Right cardiac atrium (tissue), 5 donors: Measurements from ENCODE around the gene LDLRAD4. TPM values are rescaled to one million over a fixed set of nuclear protein-coding genes. Genes with fewer than 3 reads are reported as not detected.
"Not testable (repeated sequence)": the region's sequence is repeated elsewhere in the genome, so short reads cannot be mapped to it uniquely, and the experiment has no call there.

Experiments
- ATAC-seq, 2 donors: fragments of 200-7000 bp; cut with Tn5 transposase; one replicate each; pipeline versions ENCODE4 v1.8.0 to v1.9.1; 2020; ENCODE audit warnings: moderate library complexity in 2 of 2, mild to moderate bottlenecking in 1 of 2
- DNase-seq, 3 donors: peaks; one replicate each; pipeline ENCODE4 v3.0.0-alpha.2; 2020
- H3K27ac ChIP-seq: one replicate; pipeline ENCODE4 v1.5.1; 2013; ENCODE audit warnings: mild to moderate bottlenecking, low read length, control low read depth, moderate library complexity
- H3K27me3 ChIP-seq: one replicate; pipeline ENCODE4 v1.6.1; 2013; ENCODE audit not compliant: control insufficient read depth, insufficient read depth
- H3K4me1 ChIP-seq: one replicate; pipeline ENCODE4 v1.6.1; 2013; ENCODE audit warnings: low read length; ENCODE audit not compliant: control insufficient read depth, insufficient read depth
- H3K4me3 ChIP-seq: one replicate; pipeline ENCODE4 v1.5.1; 2013; ENCODE audit warnings: low read length, control low read depth
- H3K9me3 ChIP-seq: one replicate; pipeline ENCODE4 v1.6.1; 2013; ENCODE audit warnings: low read length; ENCODE audit not compliant: control insufficient read depth
- WGBS: extraction: QIAGEN DNeasy Blood & Tissue Kit; methylation state at CpG from one replicate; pipeline ENCODE4 v1.1.7; 2013; 5-methylcytosine and 5-hydroxymethylcytosine counted together
- intact Hi-C, 4 donors: fragments of 100-400 bp; cut with DNase I; formaldehyde crosslinking; loops; one replicate each; pipeline versions ENCODE4 v1.11.0 to v1.14.0; 2022 to 2023
- polyA plus RNA-seq: library from polyadenylated mRNA; stranded (reverse); fragments of 200-250 nt; gene quantifications from one replicate; pipeline ENCODE4 v1.2.3, GENCODE V29; 2013
- total RNA-seq, 4 donors: library from RNA; stranded (reverse); fragmentation: NEBNext Ultra II Directional; extraction: Animal tissue kit (Norgen Biotek cat#: 25700); gene quantifications; one replicate each; pipeline ENCODE4 v1.2.1, GENCODE V29; 2021
- donor health status: healthy with polysubstance abuse.
- donor health status: DM: no; HTN: yes; CAD: no.
- donor health status: DM: no; HTN: no; CAD: no.
- donor health status: DM: no; HTN: yes; CAD: no; lungs with severe emphysema.
- donor health status: DM: yes; HTN: yes; CAD: no.

Gene LDLRAD4
- total and polyA plus RNA-seq, 5 donors, result 25.7 to 159 (median 68.1) TPM

DNA sequence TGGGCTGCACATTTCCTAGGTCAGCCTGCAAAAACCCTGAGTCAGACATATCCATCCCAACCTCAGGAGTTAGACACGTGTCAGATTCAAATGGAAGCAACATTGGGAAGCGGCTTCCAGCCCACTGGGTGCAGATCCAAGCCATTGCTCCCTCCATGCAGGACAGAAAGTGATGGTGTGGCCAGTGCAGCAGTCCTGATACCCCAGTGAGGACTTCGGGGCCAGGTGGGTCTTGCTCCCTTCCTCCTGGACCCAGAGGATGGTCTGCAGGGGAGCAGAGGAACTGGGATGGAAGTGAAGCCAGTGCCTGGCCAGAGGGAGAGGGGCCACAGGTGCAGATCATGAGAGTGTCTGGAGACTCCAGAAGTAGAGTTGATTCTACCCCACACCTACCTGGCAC is 255.8 kb downstream of the LDLRAD4 start:
- Histone ChIP-seq H3K27me3 (no peaks in the 10 kb centered on the region), H3K27ac (no peak overlapping the region), H3K9me3 (no peaks in the 10 kb centered on the region), H3K4me1 (peaks cover 12% of the 10 kb centered on the region), H3K4me3 (no peak overlapping the region)
- WGBS, result 95% methylated on average over 3 of the region's 3 CpGs
- DNase-seq (no peak), ATAC-seq (no peak)
- intact Hi-C loops, result no loop called here

DNA sequence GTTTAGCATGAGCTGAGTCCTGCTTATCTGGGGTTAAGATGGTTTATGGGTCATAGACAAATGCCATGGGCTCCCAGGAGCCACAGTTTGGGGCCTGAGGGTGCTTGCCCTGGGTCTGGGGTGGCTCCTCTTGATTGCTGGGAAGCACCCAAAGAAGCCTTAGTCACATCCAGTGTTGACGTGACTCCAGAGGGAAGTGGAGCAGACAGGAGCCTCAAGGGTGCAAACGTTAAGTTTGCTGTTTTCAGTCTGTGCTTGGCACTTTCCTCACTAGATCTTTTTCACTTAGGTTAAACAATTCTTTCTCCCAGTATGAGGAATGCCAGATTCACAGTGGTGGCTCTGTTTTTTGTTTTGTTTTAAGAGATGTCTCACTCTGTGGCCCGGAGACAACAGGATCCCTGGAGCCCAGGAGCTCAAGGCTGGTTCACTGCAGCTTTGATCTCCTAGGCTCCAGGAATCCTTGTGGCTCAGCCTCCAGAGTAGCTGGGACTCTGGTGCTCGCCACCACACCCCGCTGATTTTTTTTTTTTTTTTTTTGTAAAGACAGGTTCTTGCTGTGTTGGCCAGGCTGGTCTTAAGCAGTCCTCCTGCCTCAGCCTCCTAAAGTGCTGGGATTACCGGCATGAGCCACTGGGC is 256.5 kb downstream of the LDLRAD4 start:
- H3K27me3 ChIP-seq, result no peaks in the 10 kb centered on the region
- WGBS, result 73% methylated on average over 6 of the region's 6 CpGs
- ATAC-seq (peak in 1 of 2 donors; percentile 22), DNase-seq (no peak)
- H3K9me3 ChIP-seq, result no peaks in the 10 kb centered on the region
- peaks cover 12% of the 10 kb centered on the region for H3K4me1 ChIP-seq
- H3K27ac ChIP-seq, result no peak overlapping the region
- intact Hi-C loops, result no loop called here
- no peak overlapping the region for H3K4me3 ChIP-seq

DNA sequence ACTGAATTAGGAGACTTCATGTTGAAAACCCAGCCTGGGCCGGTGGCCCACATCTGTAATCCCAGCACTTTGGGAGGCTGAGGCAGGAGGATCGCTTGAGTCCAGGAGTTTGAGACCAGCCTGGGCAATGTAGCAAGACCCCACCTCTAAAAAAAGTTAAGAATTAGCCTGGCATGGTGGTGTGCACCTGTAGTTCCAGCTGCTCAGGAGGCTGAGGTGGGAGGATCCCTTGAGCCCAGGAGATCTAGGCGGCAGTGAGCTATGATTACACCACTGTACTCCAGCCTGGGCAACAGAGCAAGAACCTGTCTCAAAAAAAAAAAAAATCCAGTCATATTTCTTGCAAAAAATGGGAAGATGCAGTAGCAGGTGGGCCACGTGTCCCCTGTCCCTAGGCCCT is 257.8 kb downstream of the LDLRAD4 start:
- ATAC-seq, intact Hi-C loops, H3K9me3 ChIP-seq: not testable (repeated sequence)

DNA sequence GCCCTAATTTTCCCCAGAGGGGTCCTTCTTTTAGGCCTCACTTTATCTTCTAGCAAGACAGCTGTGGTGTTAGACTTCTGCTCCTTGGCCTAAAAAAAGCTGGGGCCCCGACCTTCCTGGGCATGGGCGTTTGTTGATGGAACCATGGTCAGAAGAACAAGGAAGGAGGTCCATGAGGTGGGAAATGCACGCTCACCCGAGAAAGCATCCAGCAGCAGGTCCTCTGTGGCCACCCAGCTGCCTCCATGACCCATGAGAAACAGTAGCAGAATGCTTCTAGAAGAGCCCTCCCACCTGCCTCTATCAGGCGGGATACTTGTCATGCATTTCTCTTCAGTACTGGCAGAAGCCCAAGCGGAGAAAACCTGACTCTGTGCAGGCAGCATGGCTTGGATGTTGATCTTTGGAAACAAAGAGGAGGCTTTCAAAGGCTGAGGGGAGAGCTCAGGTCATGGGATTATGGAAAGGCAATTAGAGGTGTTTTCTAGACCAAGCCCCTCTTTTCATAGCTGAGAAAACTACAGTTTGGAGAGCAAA is 258.7 kb downstream of the LDLRAD4 start:
- DNase-seq (no peak), ATAC-seq (no peak)
- H3K4me3 ChIP-seq, result no peak overlapping the region
- H3K27ac ChIP-seq, result no peak overlapping the region
- H3K9me3 ChIP-seq, result no peaks in the 10 kb centered on the region
- intact Hi-C loops, result no loop called here
- 79% methylated on average over 6 of the region's 6 CpGs for WGBS
- H3K27me3 ChIP-seq, result no peaks in the 10 kb centered on the region
- peaks cover 2% of the 10 kb centered on the region for H3K4me1 ChIP-seq

More for the DNA sequence above, 257.8 kb downstream of the LDLRAD4 start:
- not testable (repeated sequence) for H3K4me1 ChIP-seq, H3K27ac ChIP-seq, H3K4me3 ChIP-seq, DNase-seq, H3K27me3 ChIP-seq
- WGBS, result 97% methylated on average over 4 of the region's 4 CpGs

DNA sequence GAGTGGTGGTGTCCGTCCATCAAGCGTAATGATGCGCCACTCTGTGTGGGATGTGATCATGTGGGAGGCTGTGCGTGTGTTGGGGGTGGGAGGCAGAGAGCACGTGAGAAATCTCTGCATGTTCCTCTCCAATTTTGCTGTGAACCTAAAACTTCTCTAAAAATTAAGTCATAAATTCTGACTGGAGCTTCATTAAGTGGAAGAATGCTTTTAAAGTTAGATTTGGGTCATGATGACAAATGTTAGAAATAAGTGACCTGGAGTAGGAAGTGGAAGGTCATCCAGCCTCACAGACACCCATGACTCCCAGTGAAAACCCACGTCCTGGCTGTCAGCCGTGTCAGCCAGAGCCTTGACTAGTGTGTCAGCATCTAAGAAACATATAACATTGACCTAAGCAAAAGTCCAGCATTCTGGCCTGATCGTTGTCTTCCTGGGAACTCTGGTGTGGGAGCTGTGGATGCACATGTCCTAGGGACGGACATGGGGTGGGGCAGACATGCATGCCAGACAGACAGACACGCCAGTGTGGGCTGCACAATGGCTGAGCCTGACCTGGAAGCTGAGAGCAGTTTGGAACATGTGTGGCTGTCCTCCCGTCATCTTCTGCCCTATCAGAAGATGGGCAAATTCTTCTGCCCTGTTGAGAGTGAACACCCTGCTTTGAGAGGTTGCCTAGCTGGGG is 262.2 kb downstream of the LDLRAD4 start:
- intact Hi-C loops, result no loop called here
- H3K4me1 ChIP-seq, result no peaks in the 10 kb centered on the region
- H3K27ac ChIP-seq, result no peak overlapping the region
- H3K27me3 ChIP-seq, result no peaks in the 10 kb centered on the region
- WGBS, result 75% methylated on average over 11 of the region's 11 CpGs
- H3K9me3 ChIP-seq, result no peaks in the 10 kb centered on the region
- no peak overlapping the region for H3K4me3 ChIP-seq
- ATAC-seq (no peak), DNase-seq (no peak)

DNA sequence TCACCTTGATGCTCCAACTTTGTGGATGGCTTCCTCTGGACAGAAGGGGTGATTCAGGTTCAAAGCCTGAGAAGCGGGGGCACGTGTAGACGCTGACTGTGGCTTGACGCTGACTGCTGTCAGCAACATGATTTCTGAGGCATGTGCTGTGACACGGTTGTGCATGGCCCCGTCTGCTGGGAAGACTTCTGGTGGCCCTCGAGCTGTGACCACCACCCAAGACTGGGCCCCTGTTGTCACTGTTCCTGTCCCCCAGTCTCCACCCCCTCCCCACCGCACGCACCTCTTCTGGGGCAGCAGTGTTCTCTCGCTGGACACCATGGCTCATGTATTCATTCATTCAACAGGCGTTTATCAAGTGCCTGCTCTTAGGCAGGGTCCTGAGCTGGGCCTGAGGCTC is 262.8 kb downstream of the LDLRAD4 start:
- 88% methylated on average over 11 of the region's 11 CpGs for WGBS
- Histone ChIP-seq H3K27me3 (no peaks in the 10 kb centered on the region), H3K27ac (no peak overlapping the region), H3K4me3 (no peak overlapping the region), H3K9me3 (no peaks in the 10 kb centered on the region), H3K4me1 (no peaks in the 10 kb centered on the region)
- ATAC-seq (no peak), DNase-seq (no peak)
- intact Hi-C loops, result no loop called here

DNA sequence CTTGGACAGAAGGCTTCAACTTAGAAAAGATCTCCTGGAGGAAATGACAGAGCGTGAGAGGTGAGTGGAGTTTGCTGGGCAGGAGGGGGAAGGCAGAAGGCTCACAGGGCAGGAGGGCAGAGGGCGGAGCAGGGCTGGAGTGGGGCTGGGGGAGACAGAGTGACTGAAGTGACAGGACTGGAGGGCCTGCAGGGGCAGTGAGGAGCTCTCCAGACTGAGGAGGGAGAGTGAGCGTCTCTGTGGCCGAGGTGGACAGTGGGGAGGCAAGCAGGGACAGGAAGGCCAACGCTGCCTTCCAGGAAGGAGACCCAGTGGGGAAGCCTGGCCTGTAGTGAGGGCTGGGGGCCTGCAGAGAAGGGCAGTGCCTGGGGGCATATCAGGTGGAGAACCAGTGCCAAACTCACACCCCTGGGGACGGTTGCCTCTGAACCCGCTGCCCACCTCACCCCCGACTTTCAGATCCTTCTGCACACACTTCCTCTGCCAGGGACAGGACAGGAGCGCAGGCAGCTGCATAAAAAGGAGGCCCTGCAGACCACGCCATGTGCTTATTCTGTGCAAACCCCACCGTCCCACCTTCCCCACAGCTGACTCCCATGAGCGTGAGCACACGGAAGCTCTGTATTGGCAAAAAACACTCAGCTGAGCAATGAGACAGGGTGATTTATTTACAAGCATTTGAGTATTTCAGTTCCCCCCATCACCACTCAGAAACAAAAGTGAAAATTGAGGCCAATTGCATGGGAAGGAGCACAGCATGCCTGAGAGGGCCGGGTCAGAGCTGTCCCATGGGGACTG is 263.5 kb downstream of the LDLRAD4 start:
- Histone ChIP-seq H3K27me3 (no peaks in the 10 kb centered on the region), H3K27ac (no peak overlapping the region), H3K4me3 (no peak overlapping the region), H3K4me1 (no peaks in the 10 kb centered on the region), H3K9me3 (no peaks in the 10 kb centered on the region)
- intact Hi-C loops, result no loop called here
- 90% methylated on average over 14 of the region's 14 CpGs for WGBS
- ATAC-seq, result no peak
- DNase-seq, result no peak

DNA sequence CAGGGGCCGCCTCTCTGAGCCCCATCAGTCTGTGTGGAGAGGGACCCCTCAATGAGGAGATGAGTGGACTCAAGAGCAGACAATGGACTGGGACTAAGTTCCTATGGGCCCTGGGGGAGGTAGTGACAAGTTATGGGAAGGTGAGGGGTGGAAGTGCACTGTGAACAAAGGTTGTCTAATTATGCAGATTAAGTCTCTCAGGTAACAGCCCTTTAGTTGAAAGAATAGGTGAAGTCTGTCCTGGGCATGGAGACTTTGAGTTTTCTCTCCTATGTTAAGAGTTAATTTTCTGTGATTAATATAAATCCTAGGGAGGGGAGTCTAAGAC is 264.0 kb downstream of the LDLRAD4 start:
- Histone ChIP-seq H3K9me3 (no peaks in the 10 kb centered on the region), H3K4me3 (no peak overlapping the region), H3K27me3 (no peaks in the 10 kb centered on the region), H3K27ac (no peak overlapping the region), H3K4me1 (no peaks in the 10 kb centered on the region)
- DNase-seq (no peak), ATAC-seq (no peak)
- intact Hi-C loops, result no loop called here
- 94% methylated on average over 1 of the region's 1 CpG for WGBS

DNA sequence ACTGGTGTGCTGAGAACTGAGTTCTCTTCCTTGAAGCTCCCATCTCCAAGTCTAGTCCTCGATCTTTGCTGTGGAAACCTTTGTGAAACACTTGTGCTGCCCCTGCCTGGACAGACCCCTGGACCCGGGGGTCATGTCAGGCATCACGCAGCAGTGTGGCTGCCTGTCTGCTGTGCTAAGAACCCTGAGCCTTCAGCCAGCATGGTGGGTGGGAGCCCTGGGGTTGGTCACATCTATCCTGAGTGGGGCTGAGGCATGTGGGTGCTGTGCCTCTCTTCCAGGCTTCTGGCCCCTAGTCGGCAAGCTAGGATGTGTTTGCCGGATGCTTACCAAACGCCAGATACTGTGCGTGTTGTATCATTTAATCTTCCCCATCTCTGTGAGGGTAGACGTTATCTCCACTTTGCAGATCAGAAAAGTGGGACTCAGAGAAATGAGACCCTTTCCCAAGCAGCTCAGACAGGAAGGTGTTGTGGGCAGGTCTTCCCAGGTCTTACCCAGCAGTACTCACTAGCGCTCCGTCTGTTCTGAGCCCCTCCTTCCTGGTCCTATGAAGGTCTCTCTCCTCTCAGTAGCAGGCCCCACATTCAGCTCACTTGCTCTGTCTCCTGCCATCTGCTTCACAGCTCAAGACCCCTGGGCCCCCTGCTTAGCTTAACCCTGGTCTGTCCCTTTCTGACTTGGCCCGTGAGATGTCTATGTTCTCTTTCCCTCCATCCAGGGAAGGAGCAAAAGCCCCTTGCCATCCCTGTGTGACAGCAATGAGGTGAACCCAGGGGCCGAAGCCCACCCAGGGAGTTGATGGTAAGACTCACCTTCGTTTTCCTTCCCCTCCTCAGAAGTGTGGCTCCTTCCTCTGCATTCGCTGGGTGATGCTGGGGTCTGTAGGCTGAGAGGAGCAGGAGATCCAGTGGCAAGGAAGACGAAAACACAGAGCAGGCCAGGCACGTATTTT is 265.0 kb downstream of the LDLRAD4 start:
- WGBS, result 87% methylated on average over 16 of the region's 16 CpGs
- DNase-seq (no peak), ATAC-seq (no peak)
- H3K4me1 ChIP-seq, result no peaks in the 10 kb centered on the region
- H3K27ac ChIP-seq, result no peak overlapping the region
- H3K4me3 ChIP-seq, result no peak overlapping the region
- H3K27me3 ChIP-seq, result no peaks in the 10 kb centered on the region
- no peaks in the 10 kb centered on the region for H3K9me3 ChIP-seq
- intact Hi-C loops, result no loop called here

DNA sequence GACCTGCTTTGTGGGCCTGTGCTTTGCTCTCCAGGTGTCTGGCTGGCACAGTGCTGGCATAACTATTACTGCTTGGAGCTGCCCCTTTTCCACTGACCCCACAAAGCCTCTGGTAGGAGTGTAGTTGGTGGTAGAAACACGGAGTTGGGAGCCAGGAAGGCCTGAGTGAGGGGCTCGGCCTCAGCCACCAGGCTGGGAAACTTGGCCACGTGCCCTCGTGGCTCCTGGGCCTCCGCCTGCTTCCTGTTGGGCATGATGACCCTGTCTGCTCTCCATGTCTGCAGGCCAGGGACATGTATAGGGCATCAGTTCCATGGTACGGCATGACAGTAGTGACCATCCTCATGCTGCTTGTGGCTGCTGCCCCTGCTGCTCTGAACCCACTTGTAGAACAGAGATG is 266.6 kb downstream of the LDLRAD4 start:
- intact Hi-C loops, result no loop called here
- no peak for DNase-seq

More for the DNA sequence above, 266.6 kb downstream of the LDLRAD4 start:
- no peak for ATAC-seq
- H3K9me3 ChIP-seq, result no peaks in the 10 kb centered on the region
- WGBS, result 67% methylated on average over 6 of the region's 6 CpGs
- H3K4me3 ChIP-seq, result no peak overlapping the region
- no peak overlapping the region for H3K27ac ChIP-seq
- H3K4me1 ChIP-seq, result no peaks in the 10 kb centered on the region
- no peaks in the 10 kb centered on the region for H3K27me3 ChIP-seq
